Esophagus muscularis mucosa (tissue), 4 donors: Measurements from ENCODE around the gene GABARAP. TPM values are rescaled to one million over a fixed set of nuclear protein-coding genes. Genes with fewer than 3 reads are reported as not detected.

Experiments
- DNase-seq: peaks from one replicate; pipeline ENCODE4 v3.0.0-alpha.2; 2017; ENCODE audit errors: extremely low spot score
- H3K27ac ChIP-seq, 4 donors: fragments of 200-600 bp; sonication (generic); replicated peaks in 1 of 4; 1 replicate in 3 of 4; 2 replicates in 1 of 4; pipeline ENCODE4 v1.5.1; 2016 to 2019; ENCODE audit warnings: mild to moderate bottlenecking in 1 of 4
- H3K27me3 ChIP-seq, 4 donors: fragments of 200-600 bp; sonication (generic); one replicate each; pipeline versions ENCODE4 v1.5.1 to v1.6.0; 2016 to 2019
- H3K36me3 ChIP-seq, 4 donors: fragments of 200-600 bp; sonication (generic); one replicate each; pipeline ENCODE4 v1.5.1; 2016 to 2019
- H3K4me1 ChIP-seq, 4 donors: fragments of 200-600 bp; sonication (generic); one replicate each; pipeline ENCODE4 v1.5.1; 2016 to 2019
- H3K4me3 ChIP-seq, 4 donors: fragments of 200-600 bp; sonication (generic); 1 replicate in 2 of 4; 2 replicates in 2 of 4; pipeline ENCODE4 v1.5.1; 2016 to 2019; ENCODE audit warnings: mild to moderate bottlenecking in 4 of 4, moderate library complexity in 1 of 4
- H3K9me3 ChIP-seq, 4 donors: fragments of 200-600 bp; sonication (generic); 1 replicate in 3 of 4; 2 replicates in 1 of 4; pipeline ENCODE4 v1.5.1; 2016 to 2019
- EP300 ChIP-seq: sonication (generic); formaldehyde crosslinking; IDR thresholded peaks from one replicate; pipeline ENCODE4 v1.6.1; 2017; ENCODE audit warnings: antibody characterized with exemption
- POLR2A ChIP-seq: fragments of 450-650 bp; IDR thresholded peaks from one replicate; pipeline ENCODE4 v1.6.1; 2017; ENCODE audit warnings: antibody characterized with exemption, moderate library complexity, mild to moderate bottlenecking, low read depth
- POLR2AphosphoS5 ChIP-seq, 2 donors: sonication (generic); formaldehyde crosslinking; IDR thresholded peaks; one replicate each; pipeline ENCODE4 v1.6.1; 2017; ENCODE audit warnings: antibody characterized with exemption in 2 of 2
- WGBS: methylation state at CpG from one replicate; pipeline ENCODE4 v1.1.5; 2018; 5-methylcytosine and 5-hydroxymethylcytosine counted together
- intact Hi-C: fragments of 100-400 bp; cut with DNase I; formaldehyde crosslinking; loops from one replicate; pipeline ENCODE4 v1.15.1; 2023
- total RNA-seq, 4 donors: library from RNA; depleted of rRNA; stranded (reverse); fragments of >200 nt; gene quantifications; one replicate each; pipeline versions ENCODE4 v1.1.0 to v1.2.1, GENCODE V29; 2016
- TF ChIP-seq, protein P1 (sequence below), 3 experiments: fragments of 200-600 bp in 2 of 3; fragments of 450-650 bp in 1 of 3; sonication (generic) in 2 of 3; IDR thresholded peaks; one replicate each; pipeline ENCODE4 v1.5.1; 2017 to 2019; ENCODE audit warnings: antibody characterized with exemption in 3 of 3, mild to moderate bottlenecking in 2 of 3, moderate library complexity in 1 of 3

Gene GABARAP
- total RNA-seq, 4 donors from 2014 or later, result 360 to 524 (median 408) TPM

DNA sequence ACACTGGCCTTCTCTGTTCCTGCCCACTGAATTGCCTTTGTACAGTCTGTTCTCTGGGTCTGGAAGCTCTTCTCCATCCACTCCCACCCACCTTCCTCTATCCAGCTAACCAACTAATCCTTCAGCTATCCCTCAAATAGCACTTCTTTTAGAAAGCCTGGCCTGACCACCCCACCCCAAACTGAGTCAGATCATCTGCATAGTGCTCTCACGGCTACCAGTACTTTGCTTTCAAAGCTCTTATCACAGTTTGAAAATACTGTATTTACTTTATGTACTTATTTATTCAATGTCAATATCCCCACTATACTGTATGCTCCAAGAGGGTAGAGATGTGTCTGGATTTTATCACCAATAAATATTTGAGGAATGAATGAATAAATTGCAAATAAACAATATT is 24.5 kb upstream of the GABARAP start:
- peaks cover 11 to 61% (median 28%) of the 10 kb centered on the region in 4 donors for H3K27me3 ChIP-seq
- H3K27ac ChIP-seq, result no peak overlapping the region
- H3K9me3 ChIP-seq, result no peaks in the 10 kb centered on the region
- intact Hi-C loops, result no loop called here
- no peak for TF ChIP-seq EP300
- TF ChIP-seq, protein P1, sequence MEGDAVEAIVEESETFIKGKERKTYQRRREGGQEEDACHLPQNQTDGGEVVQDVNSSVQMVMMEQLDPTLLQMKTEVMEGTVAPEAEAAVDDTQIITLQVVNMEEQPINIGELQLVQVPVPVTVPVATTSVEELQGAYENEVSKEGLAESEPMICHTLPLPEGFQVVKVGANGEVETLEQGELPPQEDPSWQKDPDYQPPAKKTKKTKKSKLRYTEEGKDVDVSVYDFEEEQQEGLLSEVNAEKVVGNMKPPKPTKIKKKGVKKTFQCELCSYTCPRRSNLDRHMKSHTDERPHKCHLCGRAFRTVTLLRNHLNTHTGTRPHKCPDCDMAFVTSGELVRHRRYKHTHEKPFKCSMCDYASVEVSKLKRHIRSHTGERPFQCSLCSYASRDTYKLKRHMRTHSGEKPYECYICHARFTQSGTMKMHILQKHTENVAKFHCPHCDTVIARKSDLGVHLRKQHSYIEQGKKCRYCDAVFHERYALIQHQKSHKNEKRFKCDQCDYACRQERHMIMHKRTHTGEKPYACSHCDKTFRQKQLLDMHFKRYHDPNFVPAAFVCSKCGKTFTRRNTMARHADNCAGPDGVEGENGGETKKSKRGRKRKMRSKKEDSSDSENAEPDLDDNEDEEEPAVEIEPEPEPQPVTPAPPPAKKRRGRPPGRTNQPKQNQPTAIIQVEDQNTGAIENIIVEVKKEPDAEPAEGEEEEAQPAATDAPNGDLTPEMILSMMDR (IDR thresholded peaks at IDR 0.05), result no peak
- no peak for TF ChIP-seq POLR2AphosphoS5 (IDR thresholded peaks at IDR 0.05)
- TF ChIP-seq POLR2A, result no peak
- 80% methylated on average over 1 of the region's 1 CpG for WGBS
- H3K36me3 ChIP-seq, result no peaks in the 10 kb centered on the region
- H3K4me1 ChIP-seq, result peaks cover 14 to 22% (median 16%) of the 10 kb centered on the region in 4 donors
- no peak overlapping the region for H3K4me3 ChIP-seq
- DNase-seq, result no peak

DNA sequence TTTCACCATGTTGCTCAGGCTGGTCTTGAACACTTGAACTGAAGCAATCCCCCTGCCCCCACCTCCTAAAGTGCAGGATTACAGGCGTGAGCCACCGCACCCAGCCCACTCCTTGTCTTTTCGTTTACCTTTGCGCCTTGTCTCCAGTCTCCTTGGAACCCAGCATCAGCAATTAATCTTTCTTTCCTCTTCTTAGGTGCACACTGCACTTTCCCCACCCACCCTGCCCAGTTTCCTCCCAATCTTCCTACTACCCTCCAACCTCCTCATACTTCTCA is 21.5 kb upstream of the GABARAP start:
- intact Hi-C loops, result no loop called here

GRCh38 chr17:7262935-7263800 is 20.9 kb upstream of the GABARAP start:
- Histone ChIP-seq H3K27me3 (peaks cover 17 to 67% (median 38%) of the 10 kb centered on the region in 4 donors), H3K4me1 (peaks cover 25 to 40% (median 30%) of the 10 kb centered on the region in 4 donors), H3K27ac (peak overlapping the region in 1 of 4 donors; percentile 24), H3K36me3 (peaks cover 14 to 17% (median 15%) of the 10 kb centered on the region in 4 donors), H3K9me3 (no peaks in the 10 kb centered on the region), H3K4me3 (peak overlapping the region; percentile 29 to 64 (median 36))
- TF ChIP-seq POLR2A, result no peak
- TF ChIP-seq EP300, result no peak
- TF ChIP-seq POLR2AphosphoS5 (IDR thresholded peaks at IDR 0.05), result no peak
- TF ChIP-seq, protein P1 (IDR thresholded peaks at IDR 0.05), result no peak
- WGBS, result 13% methylated on average over 26 of the region's 26 CpGs
- intact Hi-C loops, result no loop called here
- no peak for DNase-seq

More for the DNA sequence above, 21.5 kb upstream of the GABARAP start:
- Histone ChIP-seq H3K36me3 (peaks cover 8 to 11% (median 9%) of the 10 kb centered on the region in 4 donors), H3K4me1 (peaks cover 25 to 40% (median 30%) of the 10 kb centered on the region in 4 donors), H3K9me3 (no peaks in the 10 kb centered on the region), H3K27me3 (peaks cover 17 to 67% (median 38%) of the 10 kb centered on the region in 4 donors), H3K27ac (no peak overlapping the region), H3K4me3 (peak overlapping the region in 2 of 4 donors; percentile 29 to 64)
- DNase-seq, result no peak
- WGBS, result 31% methylated on average over 4 of the region's 4 CpGs
- TF ChIP-seq POLR2A, result no peak

GRCh38 chr17:7262192-7262934 is 20.1 kb upstream of the GABARAP start, which contains the start of gene CLDN7:
Gene CLDN7, minus strand, starts transcription at chr17:7262478. Its CDS starts 435 bp downstream, at chr17:7262043.
- Histone ChIP-seq H3K9me3 (no peaks in the 10 kb centered on the region), H3K27me3 (peaks cover 17 to 63% (median 37%) of the 10 kb centered on the region in 4 donors), H3K4me1 (peaks cover 25 to 40% (median 30%) of the 10 kb centered on the region in 4 donors), H3K36me3 (peaks cover 19 to 25% (median 23%) of the 10 kb centered on the region in 4 donors), H3K4me3 (peak within 1 kb of the TSS; percentile 44 to 64 (median 52)), H3K27ac (peak within 1 kb of the TSS in 2 of 4 donors; percentile 10 to 24)
- intact Hi-C loops, result no loop called here
- TF ChIP-seq, protein P1 (IDR thresholded peaks at IDR 0.05), result no peak
- no peak for TF ChIP-seq POLR2A
- no peak for TF ChIP-seq POLR2AphosphoS5 (IDR thresholded peaks at IDR 0.05)
- no peak for TF ChIP-seq EP300
- WGBS, result 8% methylated on average over 48 of the region's 64 CpGs
- DNase-seq, result no peak
